ENCODE data around the gene CSNK1E. TPM values are rescaled to one million over a fixed set of nuclear protein-coding genes. Genes with fewer than 3 reads are reported as not detected.

Gene CSNK1E
- total RNA-seq, 2 experiments from 2014 or later = 123 TPM

- Mint-ChIP-seq H3K27ac (no peak overlapping the region), H3K4me3 (peak overlapping the region; percentile 33), H3K4me1 (ENCODE audit: low read depth) (no peaks in the 10 kb centered on the region), H3K9me3 (no peaks in the 10 kb centered on the region), H3K27me3 (no peaks in the 10 kb centered on the region), H3K36me3 (ENCODE audit: low read depth) (no peaks in the 10 kb centered on the region)
- ChIA-PET CTCF (interaction anchor here (1.6 kb wide), 1 partner anchor 25 kb away, joined by 3 read pairs; no protein-coding TSS in a partner anchor), POLR2A (interaction anchor here (0.7 kb wide), 1 partner anchor 71 kb away, joined by 3 read pairs; no protein-coding TSS in a partner anchor)
- intact Hi-C loops (cut with micrococcal nuclease) = no loop called here
- TF ChIP-seq CTCF (IDR thresholded peaks at IDR 0.05) = no peak
- no peak for DNase-seq
- ATAC-seq = no peak
These were observed 10.6 kb upstream of the CSNK1E start for GRCh38 chr22:38327805-38328204.

- Mint-ChIP-seq H3K9me3 (no peaks in the 10 kb centered on the region), H3K4me1 (ENCODE audit: low read depth) (no peaks in the 10 kb centered on the region), H3K27me3 (no peaks in the 10 kb centered on the region), H3K36me3 (ENCODE audit: low read depth) (no peaks in the 10 kb centered on the region), H3K4me3 (peak overlapping the region; percentile 33), H3K27ac (no peak overlapping the region)
- ChIA-PET POLR2A (interaction anchor here (0.7 kb wide), 1 partner anchor 71 kb away, joined by 3 read pairs; no protein-coding TSS in a partner anchor), CTCF (no interaction called here)
- DNase-seq (no peak), ATAC-seq (no peak)
- intact Hi-C loops (cut with micrococcal nuclease) = no loop called here
- no peak for TF ChIP-seq CTCF (IDR thresholded peaks at IDR 0.05)
These were observed 10.2 kb upstream of the CSNK1E start for GRCh38 chr22:38327396-38327795.

GRCh38 chr22:38325587-38325986 is 8.4 kb upstream of the CSNK1E start:
- Mint-ChIP-seq H3K27me3 (no peaks in the 10 kb centered on the region), H3K4me3 (no peak overlapping the region), H3K36me3 (ENCODE audit: low read depth) (no peaks in the 10 kb centered on the region), H3K27ac (no peak overlapping the region), H3K9me3 (no peaks in the 10 kb centered on the region), H3K4me1 (ENCODE audit: low read depth) (no peaks in the 10 kb centered on the region)
- POLR2A ChIA-PET = interaction anchor here (0.9 to 1.0 kb wide), 2 partner anchors 121 to 155 kb away, joined by 3 read pairs; no protein-coding TSS in a partner anchor
- intact Hi-C loops (cut with micrococcal nuclease) = no loop called here
- DNase-seq (no peak), ATAC-seq (no peak)
- TF ChIP-seq CTCF (IDR thresholded peaks at IDR 0.05) = no peak
- CTCF ChIA-PET = interaction anchor here (0.6 kb wide), 1 partner anchor 747 kb away, joined by 3 read pairs; no protein-coding TSS in a partner anchor

- Mint-ChIP-seq H3K27ac (no peak overlapping the region), H3K36me3 (ENCODE audit: low read depth) (peaks cover 4% of the 10 kb centered on the region), H3K9me3 (no peaks in the 10 kb centered on the region), H3K4me3 (no peak overlapping the region), H3K27me3 (no peaks in the 10 kb centered on the region), H3K4me1 (ENCODE audit: low read depth) (peaks cover 1% of the 10 kb centered on the region)
- ATAC-seq = no peak
- intact Hi-C loops (cut with micrococcal nuclease) = no loop called here
- ChIA-PET CTCF (no interaction called here), POLR2A (no interaction called here)
- DNase-seq = no peak
- no peak for TF ChIP-seq CTCF (IDR thresholded peaks at IDR 0.05)
These were observed 3.6 kb upstream of the CSNK1E start for GRCh38 chr22:38320605-38321402.
